H1 (cell line): ENCODE results near the gene BPIFB3.

Source experiments
- CHD1 ChIP-seq: IDR thresholded peaks from 2 replicates; pipeline ENCODE4 v1.6.1; 2012; ENCODE audit warnings: low read depth, low read length, improper control_type of control experiment
- GABPA ChIP-seq: IDR thresholded peaks from 2 replicates; pipeline ENCODE4 v1.6.1; 2011; ENCODE audit warnings: mild to moderate bottlenecking, low read length, moderate library complexity, borderline replicate concordance; ENCODE audit not compliant: insufficient read depth
- MAX ChIP-seq: IDR thresholded peaks from 2 replicates; pipeline ENCODE4 v1.6.1; 2012; ENCODE audit warnings: inconsistent platforms
- NANOG ChIP-seq: IDR thresholded peaks from 2 replicates; pipeline ENCODE4 v1.6.1; 2011; ENCODE audit warnings: low read length, low read depth, mild to moderate bottlenecking, inconsistent platforms; ENCODE audit not compliant: insufficient read depth, poor library complexity, severe bottlenecking
- TF ChIP-seq, protein P1 (sequence below), 3 experiments: IDR thresholded peaks; 1 replicate in 2 of 3; 2 replicates in 1 of 3; pipeline versions ENCODE4 v1.5.1 to v1.6.1; 2011; ENCODE audit warnings: low read length in 3 of 3, mild to moderate bottlenecking in 3 of 3, inconsistent platforms in 2 of 3, low read depth in 1 of 3, moderate library complexity in 1 of 3; ENCODE audit not compliant: insufficient read depth in 1 of 3; ENCODE audit errors: control extremely low read depth in 1 of 3

GRCh38 chr20:33068251-33068939, 14.7 kb downstream of the BPIFB3 start:
- TF ChIP-seq GABPA (no peak), NANOG (no peak), CHD1 (no peak), MAX (no peak)
- TF ChIP-seq, protein P1, sequence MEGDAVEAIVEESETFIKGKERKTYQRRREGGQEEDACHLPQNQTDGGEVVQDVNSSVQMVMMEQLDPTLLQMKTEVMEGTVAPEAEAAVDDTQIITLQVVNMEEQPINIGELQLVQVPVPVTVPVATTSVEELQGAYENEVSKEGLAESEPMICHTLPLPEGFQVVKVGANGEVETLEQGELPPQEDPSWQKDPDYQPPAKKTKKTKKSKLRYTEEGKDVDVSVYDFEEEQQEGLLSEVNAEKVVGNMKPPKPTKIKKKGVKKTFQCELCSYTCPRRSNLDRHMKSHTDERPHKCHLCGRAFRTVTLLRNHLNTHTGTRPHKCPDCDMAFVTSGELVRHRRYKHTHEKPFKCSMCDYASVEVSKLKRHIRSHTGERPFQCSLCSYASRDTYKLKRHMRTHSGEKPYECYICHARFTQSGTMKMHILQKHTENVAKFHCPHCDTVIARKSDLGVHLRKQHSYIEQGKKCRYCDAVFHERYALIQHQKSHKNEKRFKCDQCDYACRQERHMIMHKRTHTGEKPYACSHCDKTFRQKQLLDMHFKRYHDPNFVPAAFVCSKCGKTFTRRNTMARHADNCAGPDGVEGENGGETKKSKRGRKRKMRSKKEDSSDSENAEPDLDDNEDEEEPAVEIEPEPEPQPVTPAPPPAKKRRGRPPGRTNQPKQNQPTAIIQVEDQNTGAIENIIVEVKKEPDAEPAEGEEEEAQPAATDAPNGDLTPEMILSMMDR (IDR thresholded peaks at IDR 0.05; ENCODE audit: control extremely low read depth in 1 of 3, insufficient read depth in 1 of 3, low read depth in 1 of 3, low read length in 3 of 3), result no peak
